H9 (cell line): ENCODE results near the gene TSPO2. TPM values are rescaled to one million over a fixed set of nuclear protein-coding genes. Genes with fewer than 3 reads are reported as not detected.

Source experiments
- DNase-seq: peaks from one replicate; pipeline ENCODE4 v3.0.0-alpha.2; 2017
- H2AFZ ChIP-seq: one replicate; pipeline ENCODE4 v1.6.1; 2013; ENCODE audit warnings: mild to moderate bottlenecking, low read length, control low read depth, moderate library complexity
- H2AK5ac ChIP-seq: 2 replicates; pipeline ENCODE4 v1.6.1; 2013; ENCODE audit warnings: low read length, control low read depth, mixed read lengths; ENCODE audit not compliant: insufficient read length
- H2BK120ac ChIP-seq: one replicate; pipeline ENCODE4 v1.6.1; 2013; ENCODE audit warnings: low read depth, mild to moderate bottlenecking, low read length, control low read depth, inconsistent platforms; ENCODE audit not compliant: poor library complexity, severe bottlenecking
- H2BK12ac ChIP-seq: 2 replicates; pipeline ENCODE4 v1.6.1; 2013; ENCODE audit warnings: low read length, control low read depth, mixed read lengths, low read depth; ENCODE audit not compliant: insufficient read length
- H2BK15ac ChIP-seq: 2 replicates; pipeline ENCODE4 v1.6.1; 2013; ENCODE audit warnings: low read depth, low read length, control low read depth
- H2BK20ac ChIP-seq: one replicate; pipeline ENCODE4 v1.6.1; 2013; ENCODE audit warnings: low read depth, mild to moderate bottlenecking, low read length, control low read depth, inconsistent platforms; ENCODE audit not compliant: poor library complexity, severe bottlenecking
- H2BK5ac ChIP-seq: 2 replicates; pipeline ENCODE4 v1.6.1; 2013; ENCODE audit warnings: low read length, control low read depth, mixed read lengths; ENCODE audit not compliant: insufficient read length
- H3K14ac ChIP-seq: 2 replicates; pipeline ENCODE4 v1.6.1; 2013; ENCODE audit warnings: low read length, control low read depth; ENCODE audit not compliant: insufficient read depth
- H3K18ac ChIP-seq: 2 replicates; pipeline ENCODE4 v1.6.1; 2013; ENCODE audit warnings: low read depth, mild to moderate bottlenecking, mixed read lengths, low read length, control low read depth; ENCODE audit not compliant: insufficient read length
- H3K23ac ChIP-seq: 2 replicates; pipeline ENCODE4 v1.6.1; 2013; ENCODE audit warnings: low read length, control low read depth, mixed read lengths, low read depth; ENCODE audit not compliant: insufficient read length
- H3K23me2 ChIP-seq: 2 replicates; pipeline ENCODE4 v1.6.1; 2013; ENCODE audit warnings: low read depth, mild to moderate bottlenecking, mixed read lengths, low read length, control low read depth; ENCODE audit not compliant: insufficient read length, poor library complexity, severe bottlenecking
- H3K27ac ChIP-seq: 2 replicates; pipeline ENCODE4 v1.5.1; 2013; ENCODE audit warnings: low read length, control low read depth, mixed read lengths, low read depth; ENCODE audit not compliant: insufficient read length
- H3K27me3 ChIP-seq: 2 replicates; pipeline ENCODE4 v1.6.1; 2013; ENCODE audit warnings: low read length, control low read depth, inconsistent platforms; ENCODE audit not compliant: insufficient read depth
- H3K4ac ChIP-seq: 2 replicates; pipeline ENCODE4 v1.6.1; 2013; ENCODE audit warnings: low read depth, mild to moderate bottlenecking, control low read depth, inconsistent platforms, low read length, moderate library complexity
- H3K4me1 ChIP-seq: 2 replicates; pipeline ENCODE4 v1.6.1; 2013; ENCODE audit warnings: low read length, control low read depth, inconsistent platforms; ENCODE audit not compliant: insufficient read depth
- H3K4me2 ChIP-seq: 2 replicates; pipeline ENCODE4 v1.6.1; 2013; ENCODE audit warnings: low read length, control low read depth, mixed read lengths; ENCODE audit not compliant: insufficient read length, insufficient read depth
- H3K56ac ChIP-seq: 2 replicates; pipeline ENCODE4 v1.6.1; 2013; ENCODE audit warnings: low read depth, mild to moderate bottlenecking, mixed read lengths, low read length, control low read depth; ENCODE audit not compliant: insufficient read length
- H3K79me1 ChIP-seq: 2 replicates; pipeline ENCODE4 v1.6.1; 2013; ENCODE audit warnings: low read depth, mild to moderate bottlenecking, moderate library complexity, low read length, control low read depth, inconsistent platforms; ENCODE audit not compliant: insufficient read depth, poor library complexity, severe bottlenecking
- H3K79me2 ChIP-seq: 2 replicates; pipeline ENCODE4 v1.6.1; 2013; ENCODE audit warnings: low read length, control low read depth, inconsistent platforms; ENCODE audit not compliant: insufficient read depth
- H3K9ac ChIP-seq: 2 replicates; pipeline ENCODE4 v1.6.1; 2013; ENCODE audit warnings: low read length, control low read depth, mixed read lengths; ENCODE audit not compliant: insufficient read length; ENCODE audit errors: extremely low read depth
- H3K9me3 ChIP-seq: one replicate; pipeline ENCODE4 v1.6.1; 2013; ENCODE audit warnings: low read depth, low read length, inconsistent platforms; ENCODE audit not compliant: control insufficient read depth
- H3T11ph ChIP-seq: one replicate; pipeline ENCODE4 v1.6.1; 2013; ENCODE audit warnings: mild to moderate bottlenecking, low read length, control low read depth, inconsistent platforms
- H4K20me1 ChIP-seq: one replicate; pipeline ENCODE4 v1.6.1; 2013; ENCODE audit not compliant: control insufficient read depth, insufficient read length, insufficient read depth
- H4K5ac ChIP-seq: 2 replicates; pipeline ENCODE4 v1.6.1; 2013; ENCODE audit warnings: low read depth, mild to moderate bottlenecking, mixed read lengths, low read length, control low read depth; ENCODE audit not compliant: insufficient read length
- H4K8ac ChIP-seq: replicated peaks from 2 replicates; pipeline ENCODE4 v1.6.1; 2013; ENCODE audit warnings: low read length, control low read depth, mixed read lengths, low read depth; ENCODE audit not compliant: insufficient read length
- H4K91ac ChIP-seq: 2 replicates; pipeline ENCODE4 v1.6.1; 2013; ENCODE audit warnings: low read depth, mild to moderate bottlenecking, moderate library complexity, mixed read lengths, low read length, control low read depth; ENCODE audit not compliant: insufficient read length
- H3K27ac Mint-ChIP-seq, 3 experiments: 2 replicates in 2 of 3; 3 replicates in 1 of 3; pipeline ENCODE4 v1.8.0; 2020 to 2021; ENCODE audit warnings: mixed read lengths in 3 of 3, mild to moderate bottlenecking in 1 of 3, moderate library complexity in 1 of 3
- H3K27me3 Mint-ChIP-seq: 2 replicates; pipeline ENCODE4 v1.8.0; 2021; ENCODE audit warnings: low read depth, mild to moderate bottlenecking, moderate library complexity, mixed read lengths
- H3K36me3 Mint-ChIP-seq, 3 experiments: 2 replicates in 2 of 3; 3 replicates in 1 of 3; pipeline ENCODE4 v1.8.0; 2020 to 2021; ENCODE audit warnings: low read depth in 3 of 3, mixed read lengths in 3 of 3; ENCODE audit not compliant: insufficient read depth in 1 of 3
- H3K4me1 Mint-ChIP-seq, 2 experiments: 2 replicates each; pipeline ENCODE4 v1.8.0; 2020; ENCODE audit warnings: mixed read lengths in 2 of 2
- H3K4me3 Mint-ChIP-seq, 2 experiments: 2 replicates in 1 of 2; 3 replicates in 1 of 2; pipeline ENCODE4 v1.8.0; 2020 to 2021; ENCODE audit warnings: mild to moderate bottlenecking in 2 of 2, mixed read lengths in 2 of 2, moderate library complexity in 1 of 2
- H3K9me3 Mint-ChIP-seq, 2 experiments: 2 replicates in 1 of 2; 3 replicates in 1 of 2; pipeline ENCODE4 v1.8.0; 2020; ENCODE audit warnings: mild to moderate bottlenecking in 2 of 2, mixed read lengths in 2 of 2, moderate library complexity in 1 of 2
- WGBS: extraction: QIAGEN DNeasy Blood & Tissue Kit; methylation state at CpG from one replicate; pipeline ENCODE4 v1.1.7; 2013; ENCODE audit warnings: missing lambda C conversion rate, low lambda C conversion rate, mixed read lengths; ENCODE audit not compliant: insufficient read length; ENCODE audit errors: extremely low coverage; 5-methylcytosine and 5-hydroxymethylcytosine counted together
- total RNA-seq: library from RNA; stranded (reverse); gene quantifications from 2 replicates; pipeline ENCODE4 v1.2.1, GENCODE V29; 2021
- TF ChIP-seq, protein P1 (sequence below): fragments of 200-600 bp; sonication (generic); conservative IDR thresholded peaks from 3 replicates; pipeline ENCODE4 v1.8.0; 2021; ENCODE audit warnings: antibody characterized with exemption, mild to moderate bottlenecking

Gene TSPO2
- total RNA-seq, 1 experiment from 2014 or later: not detected

DNA sequence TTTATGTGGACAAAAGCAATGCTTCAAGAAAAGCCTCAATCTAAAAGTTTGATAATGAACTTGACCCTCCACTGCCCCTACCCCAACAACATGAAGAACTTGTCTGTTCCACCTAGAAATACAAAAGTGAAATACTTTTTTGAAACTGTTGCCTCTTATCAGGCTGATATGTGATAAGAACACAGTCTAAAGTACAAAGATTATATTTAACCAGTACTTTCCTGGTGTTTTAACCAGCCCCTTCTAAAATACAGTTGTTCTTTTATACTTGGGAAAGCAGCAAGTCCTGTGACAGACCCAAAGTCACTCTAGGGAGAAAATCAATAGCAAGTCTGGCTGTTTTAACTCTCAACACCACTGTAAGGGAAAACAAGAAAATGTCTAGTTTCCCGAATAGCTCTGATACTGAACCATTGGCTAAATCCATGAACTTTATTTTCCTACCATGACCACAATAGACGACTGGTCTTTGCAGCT is 23.3 kb downstream of the TSPO2 start:
- no peak overlapping the region for H2BK12ac ChIP-seq
- H3K4me1 ChIP-seq: no peaks in the 10 kb centered on the region
- Mint-ChIP-seq H3K27me3 (no peaks in the 10 kb centered on the region), H3K4me1 (peaks cover 2 to 7% of the 10 kb centered on the region in 2 experiments), H3K27ac (no peak overlapping the region; a peak in 1 of 7 replicates), H3K36me3 (peaks cover 2 to 48% (median 45%) of the 10 kb centered on the region in 3 experiments; a peak in 5 of 7 replicates), H3K9me3 (no peaks in the 10 kb centered on the region), H3K4me3 (no peak overlapping the region)
- no peaks in the 10 kb centered on the region for H4K20me1 ChIP-seq
- H4K91ac ChIP-seq: no peak overlapping the region
- no peak overlapping the region for H2AFZ ChIP-seq
- H3K79me2 ChIP-seq: no peaks in the 10 kb centered on the region
- H4K8ac ChIP-seq: no peak overlapping the region
- no peak for DNase-seq
- no peak overlapping the region for H2BK15ac ChIP-seq
- no peak overlapping the region for H3K27ac ChIP-seq
- no peaks in the 10 kb centered on the region for H3K9me3 ChIP-seq
- TF ChIP-seq, protein P1, sequence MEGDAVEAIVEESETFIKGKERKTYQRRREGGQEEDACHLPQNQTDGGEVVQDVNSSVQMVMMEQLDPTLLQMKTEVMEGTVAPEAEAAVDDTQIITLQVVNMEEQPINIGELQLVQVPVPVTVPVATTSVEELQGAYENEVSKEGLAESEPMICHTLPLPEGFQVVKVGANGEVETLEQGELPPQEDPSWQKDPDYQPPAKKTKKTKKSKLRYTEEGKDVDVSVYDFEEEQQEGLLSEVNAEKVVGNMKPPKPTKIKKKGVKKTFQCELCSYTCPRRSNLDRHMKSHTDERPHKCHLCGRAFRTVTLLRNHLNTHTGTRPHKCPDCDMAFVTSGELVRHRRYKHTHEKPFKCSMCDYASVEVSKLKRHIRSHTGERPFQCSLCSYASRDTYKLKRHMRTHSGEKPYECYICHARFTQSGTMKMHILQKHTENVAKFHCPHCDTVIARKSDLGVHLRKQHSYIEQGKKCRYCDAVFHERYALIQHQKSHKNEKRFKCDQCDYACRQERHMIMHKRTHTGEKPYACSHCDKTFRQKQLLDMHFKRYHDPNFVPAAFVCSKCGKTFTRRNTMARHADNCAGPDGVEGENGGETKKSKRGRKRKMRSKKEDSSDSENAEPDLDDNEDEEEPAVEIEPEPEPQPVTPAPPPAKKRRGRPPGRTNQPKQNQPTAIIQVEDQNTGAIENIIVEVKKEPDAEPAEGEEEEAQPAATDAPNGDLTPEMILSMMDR: no peak
- H3K56ac ChIP-seq: no peak overlapping the region
- no peak overlapping the region for H3K18ac ChIP-seq
- WGBS: no CpG with 5 or more reads among the region's 2 CpGs
- no peak overlapping the region for H2AK5ac ChIP-seq
- H4K5ac ChIP-seq: no peak overlapping the region
- H3K4me2 ChIP-seq: no peak overlapping the region
- H3K23ac ChIP-seq: no peak overlapping the region
- H3K27me3 ChIP-seq: no peaks in the 10 kb centered on the region
- no peaks in the 10 kb centered on the region for H3K79me1 ChIP-seq
- no peak overlapping the region for H2BK20ac ChIP-seq
- no peak overlapping the region for H3K4ac ChIP-seq
- no peak overlapping the region for H3K14ac ChIP-seq
- no peak overlapping the region for H2BK120ac ChIP-seq
- no peak overlapping the region for H3K9ac ChIP-seq
- no peak overlapping the region for H2BK5ac ChIP-seq
- H3T11ph ChIP-seq: no peak overlapping the region
- H3K23me2 ChIP-seq: no peaks in the 10 kb centered on the region
